Left ventricle myocardium inferior (tissue), 1 donor: ENCODE data around the gene GREB1. TPM values are rescaled to one million over a fixed set of nuclear protein-coding genes. Genes with fewer than 3 reads are reported as not detected.

Experiments used
- DNase-seq: peaks from one replicate; pipeline ENCODE4 v3.0.0-alpha.2; 2020
- H3K27ac ChIP-seq: fragments of 200-600 bp; replicated peaks from 2 replicates; pipeline ENCODE4 v1.8.0; 2021
- H3K27me3 ChIP-seq: fragments of 200-600 bp; 2 replicates; pipeline ENCODE4 v1.8.0; 2021; ENCODE audit warnings: low read depth
- H3K36me3 ChIP-seq: fragments of 200-600 bp; 2 replicates; pipeline ENCODE4 v1.8.0; 2021
- H3K4me1 ChIP-seq: fragments of 200-600 bp; 2 replicates; pipeline ENCODE4 v1.8.0; 2021
- H3K4me3 ChIP-seq: fragments of 200-600 bp; 2 replicates; pipeline ENCODE4 v1.8.0; 2021; ENCODE audit warnings: mild to moderate bottlenecking, moderate library complexity
- H3K9me3 ChIP-seq: fragments of 200-600 bp; replicated peaks from 2 replicates; pipeline ENCODE4 v1.8.0; 2021
- CTCF ChIP-seq: fragments of 200-600 bp; IDR thresholded peaks from 2 replicates; pipeline ENCODE4 v1.8.0; 2021; ENCODE audit warnings: antibody characterized with exemption, mild to moderate bottlenecking, borderline replicate concordance
- intact Hi-C: fragments of 100-400 bp; cut with micrococcal nuclease; formaldehyde crosslinking; loops from one replicate; pipeline ENCODE4 v1.11.0; 2022
- total RNA-seq: library from RNA; stranded (reverse); fragmentation: NEBNext Ultra II Directional; extraction: Animal tissue kit (Norgen Biotek cat#: 25700); gene quantifications from one replicate; pipeline ENCODE4 v1.2.1, GENCODE V29; 2021
- donor health status: DM: no; HTN: yes; CAD: no; lungs with severe emphysema.

Gene GREB1
- total RNA-seq, 1 donor from 2014 or later, result 7.8 TPM

GRCh38 chr2:11622611-11623010 lies 88.8 kb downstream of the GREB1 start:
- intact Hi-C loops, result no loop called here
- Histone ChIP-seq H3K36me3 (peaks cover 34% of the 10 kb centered on the region), H3K4me3 (no peak overlapping the region), H3K27me3 (no peaks in the 10 kb centered on the region), H3K9me3 (peaks cover 9% of the 10 kb centered on the region), H3K4me1 (no peaks in the 10 kb centered on the region), H3K27ac (no peak overlapping the region)
- TF ChIP-seq CTCF, result no peak
- DNase-seq, result no peak

- DNase-seq, result no peak
- intact Hi-C loops, result no loop called here
- Histone ChIP-seq H3K36me3 (peaks cover 30% of the 10 kb centered on the region), H3K4me3 (no peak overlapping the region), H3K9me3 (peaks cover 9% of the 10 kb centered on the region), H3K4me1 (no peaks in the 10 kb centered on the region), H3K27ac (no peak overlapping the region), H3K27me3 (no peaks in the 10 kb centered on the region)
- no peak for TF ChIP-seq CTCF
Observed at GRCh38 chr2:11624893-11625292, 91.0 kb downstream of the GREB1 start.

GRCh38 chr2:11625671-11626070 lies 91.8 kb downstream of the GREB1 start:
- H3K27ac ChIP-seq, result no peak overlapping the region
- DNase-seq, result no peak
- peaks cover 9% of the 10 kb centered on the region for H3K9me3 ChIP-seq
- intact Hi-C loops, result no loop called here
- no peak for TF ChIP-seq CTCF
- no peaks in the 10 kb centered on the region for H3K4me1 ChIP-seq
- no peak overlapping the region for H3K4me3 ChIP-seq
- no peaks in the 10 kb centered on the region for H3K27me3 ChIP-seq
- H3K36me3 ChIP-seq, result peaks cover 30% of the 10 kb centered on the region

- no peaks in the 10 kb centered on the region for H3K4me1 ChIP-seq
- peaks cover 44% of the 10 kb centered on the region for H3K36me3 ChIP-seq
- intact Hi-C loops, result no loop called here
- no peak overlapping the region for H3K27ac ChIP-seq
- DNase-seq, result no peak
- TF ChIP-seq CTCF, result no peak
- no peaks in the 10 kb centered on the region for H3K27me3 ChIP-seq
- H3K4me3 ChIP-seq, result no peak overlapping the region
- peaks cover 9% of the 10 kb centered on the region for H3K9me3 ChIP-seq
Observed at GRCh38 chr2:11628675-11629074, 94.8 kb downstream of the GREB1 start.

GRCh38 chr2:11629215-11629614 lies 95.4 kb downstream of the GREB1 start:
- Histone ChIP-seq H3K4me3 (no peak overlapping the region), H3K9me3 (peaks cover 9% of the 10 kb centered on the region), H3K4me1 (no peaks in the 10 kb centered on the region), H3K27ac (no peak overlapping the region), H3K36me3 (peaks cover 49% of the 10 kb centered on the region), H3K27me3 (no peaks in the 10 kb centered on the region)
- no peak for TF ChIP-seq CTCF
- intact Hi-C loops, result no loop called here
- DNase-seq, result no peak

- no peak for TF ChIP-seq CTCF
- Histone ChIP-seq H3K36me3 (peaks cover 52% of the 10 kb centered on the region), H3K4me1 (no peaks in the 10 kb centered on the region), H3K4me3 (no peak overlapping the region), H3K27me3 (no peaks in the 10 kb centered on the region), H3K9me3 (peaks cover 9% of the 10 kb centered on the region), H3K27ac (no peak overlapping the region)
- intact Hi-C loops, result no loop called here
- no peak for DNase-seq
Observed at GRCh38 chr2:11629851-11630250, 96.0 kb downstream of the GREB1 start.
